GM18858 (cell line): Measurements from ENCODE around the gene RILPL2.
"Not testable (repeated sequence)": the region's sequence is repeated elsewhere in the genome, so short reads cannot be mapped to it uniquely, and the experiment has no call there.

ENCODE experiments used
- ATAC-seq: cut with Tn5 transposase; IDR thresholded peaks from one replicate; pipeline ENCODE4 v1.9.1; 2021; ENCODE audit not compliant: unreplicated experiment

The RILPL2 gene

GRCh38 chr12:123450636-123451035 is 14.2 kb upstream of the RILPL2 start:
- no peak for ATAC-seq

DNA sequence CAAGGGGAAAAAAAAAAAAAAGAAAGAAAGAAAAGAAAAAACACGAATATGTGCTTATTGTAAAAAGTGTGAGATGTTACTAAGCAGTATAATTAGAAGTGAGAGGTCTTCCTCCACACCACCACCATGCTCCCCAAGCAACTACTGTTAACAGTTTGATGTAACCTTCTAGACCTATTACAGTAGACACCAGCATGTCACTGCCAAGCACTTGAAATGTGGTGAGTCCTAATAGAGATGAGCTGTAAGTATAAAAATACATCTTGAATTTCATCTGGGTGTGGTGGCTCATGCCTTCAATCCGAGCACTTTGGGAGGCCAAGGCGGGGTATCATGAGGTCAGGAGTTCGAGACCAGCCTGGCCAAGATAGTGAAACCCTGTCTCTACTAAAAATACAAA is 13.4 kb upstream of the RILPL2 start:
- no peak for ATAC-seq

DNA sequence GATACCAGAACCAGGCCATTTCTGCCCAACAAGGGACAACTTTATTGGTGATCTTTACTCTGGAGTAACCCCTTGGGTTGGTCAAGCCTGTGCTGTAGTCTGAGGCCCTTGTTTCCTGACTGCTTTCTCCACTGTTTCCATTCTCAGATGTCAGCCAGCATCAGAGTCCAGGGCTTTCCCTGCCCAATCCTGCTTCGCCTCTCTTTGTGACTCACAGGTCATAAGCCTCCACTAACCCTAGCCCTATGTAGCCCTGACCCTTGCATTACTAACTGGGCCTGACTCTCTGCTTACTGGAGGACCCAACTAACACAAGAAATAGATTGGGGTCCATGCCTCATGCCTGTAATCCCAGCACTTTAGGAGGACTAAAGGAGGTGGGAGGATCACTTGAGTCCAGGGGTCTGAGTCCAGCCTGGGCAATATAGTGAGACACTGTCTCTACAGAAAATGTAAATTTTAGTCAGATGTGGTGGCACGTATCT is 12.8 kb upstream of the RILPL2 start:
- ATAC-seq, result no peak

DNA sequence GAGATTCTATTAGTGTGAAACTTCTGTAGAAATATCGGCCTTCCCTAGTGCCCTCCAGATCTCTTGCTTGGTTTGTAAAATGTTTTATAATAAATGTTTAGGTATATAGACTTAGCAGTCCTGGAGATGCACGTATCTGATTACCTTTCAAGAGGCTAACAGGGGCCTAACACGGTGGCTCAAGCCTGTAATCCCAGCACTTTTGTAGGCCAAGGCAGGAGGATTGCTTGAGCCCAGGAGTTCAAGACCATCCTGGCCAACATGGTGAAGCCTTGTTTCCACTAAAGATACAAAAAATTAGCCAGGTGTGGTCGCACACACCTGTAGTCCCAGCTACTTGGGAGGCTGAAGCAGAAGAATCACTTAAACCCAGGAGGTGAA is 9.8 kb upstream of the RILPL2 start:
- no peak for ATAC-seq

GRCh38 chr12:123445388-123446332 is 9.2 kb upstream of the RILPL2 start:
- no peak for ATAC-seq

GRCh38 chr12:123444092-123445026 is 7.9 kb upstream of the RILPL2 start:
- ATAC-seq, result no peak

GRCh38 chr12:123442774-123443173 is 6.3 kb upstream of the RILPL2 start:
- no peak for ATAC-seq

DNA sequence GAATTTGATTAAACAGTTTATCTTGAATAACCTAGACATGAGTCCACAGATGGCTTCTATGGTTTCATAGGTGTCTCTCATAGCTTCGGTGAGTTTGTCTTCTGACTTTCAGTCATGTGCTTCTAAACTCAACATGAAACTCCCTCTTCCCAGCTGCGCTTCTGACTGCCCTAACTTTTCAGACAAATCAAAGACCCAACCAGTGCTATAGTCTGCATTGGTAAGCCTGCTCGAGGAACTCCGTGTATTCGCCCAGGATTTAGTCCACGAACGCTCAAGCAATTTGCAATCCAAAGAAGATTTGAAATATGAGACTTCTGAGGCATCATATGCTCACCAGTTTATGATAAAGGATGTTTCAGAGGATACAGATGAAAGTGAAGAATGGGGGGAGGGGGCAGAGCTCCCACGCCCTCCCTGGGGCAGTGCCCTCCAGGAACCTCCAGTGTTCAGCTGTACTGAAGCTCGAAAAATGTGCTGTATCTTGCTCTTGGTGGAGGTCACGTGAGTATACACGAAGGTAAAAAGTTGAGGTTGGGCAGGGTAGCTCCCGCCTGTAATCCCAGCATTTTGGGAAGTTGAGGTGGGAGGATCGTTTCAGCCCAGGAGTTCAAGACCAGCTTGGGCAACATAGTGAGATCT is 5.2 kb upstream of the RILPL2 start:
- peak; percentile 64 for ATAC-seq

DNA sequence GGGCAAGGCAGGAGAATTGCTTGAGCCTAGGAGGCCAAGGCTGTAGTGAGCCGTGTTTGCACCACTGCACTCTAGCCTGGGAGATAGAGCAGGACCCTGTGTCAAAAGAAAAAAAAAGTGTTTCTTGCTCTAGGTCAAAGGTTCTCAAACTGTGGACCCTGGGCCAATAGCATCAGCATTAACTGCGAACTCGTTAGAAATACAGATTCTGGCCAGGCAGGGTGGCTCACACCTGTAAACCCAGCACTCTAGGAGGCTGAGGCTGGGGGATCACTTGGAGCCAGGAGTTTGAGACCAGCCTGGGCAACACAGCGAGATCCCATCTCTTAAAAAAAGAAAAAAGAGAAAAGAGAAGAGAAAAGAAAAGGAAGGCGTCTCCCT is 858 bp downstream of the RILPL2 start:
- ATAC-seq, result no peak

DNA sequence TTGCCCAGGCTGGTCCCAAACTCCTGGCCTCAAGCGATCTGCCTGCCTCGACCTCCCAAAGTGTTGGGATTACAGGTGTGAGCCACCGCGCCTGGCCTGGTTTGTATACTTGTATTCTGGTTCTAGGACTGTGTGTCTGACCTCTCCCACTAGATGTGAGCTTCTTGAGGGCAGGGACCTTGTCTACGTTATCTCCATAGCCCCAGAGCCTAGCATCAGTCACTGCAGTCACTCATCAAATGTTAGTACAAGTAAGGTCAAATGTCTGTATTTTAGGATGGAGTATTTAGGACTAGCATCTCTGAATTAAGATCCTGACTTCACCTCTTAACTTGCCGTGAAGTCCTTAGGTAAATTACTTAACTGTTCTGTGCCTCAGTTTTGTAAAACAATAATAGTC is 2.9 kb downstream of the RILPL2 start:
- no peak for ATAC-seq

DNA sequence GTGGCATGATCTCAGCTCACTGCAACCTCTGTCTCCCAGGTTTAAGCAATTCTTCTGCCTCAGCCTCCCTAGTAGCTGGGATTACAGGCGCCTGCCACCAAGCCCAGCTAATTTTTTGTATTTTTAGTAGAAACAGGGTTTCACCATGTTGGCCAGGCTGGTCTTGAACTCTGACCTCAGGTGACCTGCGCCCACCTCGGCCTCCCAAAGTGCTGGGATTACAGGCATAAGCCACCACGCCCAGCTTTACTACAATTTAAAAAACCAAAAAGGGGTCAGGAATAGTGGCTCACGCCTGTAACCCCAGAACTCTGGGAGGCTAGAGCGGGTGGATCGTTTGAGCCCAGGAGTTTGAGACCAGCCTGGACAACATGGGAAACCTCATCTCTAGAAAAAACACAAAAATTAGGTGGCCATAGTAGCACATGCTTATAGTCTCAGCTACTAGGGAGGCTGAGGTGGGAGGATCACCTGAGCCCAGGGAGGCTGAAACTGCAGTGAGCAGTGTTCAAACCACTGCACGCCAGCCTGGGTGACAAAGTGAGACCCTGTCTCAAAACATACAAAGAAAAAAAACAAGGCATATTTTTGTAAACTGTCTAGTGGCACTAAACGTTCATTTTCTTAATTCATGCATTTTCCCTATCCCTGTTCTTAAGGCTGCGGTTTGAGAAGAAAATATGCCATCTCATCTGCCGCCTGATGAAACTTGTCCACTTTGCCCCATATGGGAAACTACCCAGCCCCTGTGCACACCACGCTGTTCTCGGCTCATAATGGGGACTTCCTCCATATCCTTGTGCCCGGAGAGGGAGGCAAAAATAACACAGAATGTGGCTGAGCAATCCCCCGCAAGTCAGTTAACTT is 4.3 kb downstream of the RILPL2 start:
- not testable (repeated sequence) for ATAC-seq

DNA sequence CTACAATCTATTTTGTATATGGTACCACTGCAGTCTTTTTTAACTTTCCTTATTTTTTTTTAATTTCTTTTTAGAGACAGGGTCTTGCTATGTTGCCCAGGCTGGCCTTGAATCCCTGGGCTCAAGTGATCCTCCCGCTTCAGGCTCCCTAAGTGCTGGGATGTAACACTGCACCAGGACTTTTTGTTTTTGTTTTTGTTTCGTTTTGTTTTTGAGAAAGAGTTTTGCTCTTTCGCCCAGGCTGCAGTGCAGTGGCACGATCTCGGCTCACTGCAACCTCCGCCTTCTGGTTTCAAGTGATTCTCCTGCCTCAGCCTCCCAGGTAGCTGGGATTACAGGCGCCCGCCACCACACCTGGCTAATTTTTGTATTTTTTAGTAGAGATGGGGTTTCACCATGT is 7.4 kb downstream of the RILPL2 start:
- ATAC-seq, result not testable (repeated sequence)

GRCh38 chr12:123428591-123428990 is 7.9 kb downstream of the RILPL2 start:
- ATAC-seq, result no peak

DNA sequence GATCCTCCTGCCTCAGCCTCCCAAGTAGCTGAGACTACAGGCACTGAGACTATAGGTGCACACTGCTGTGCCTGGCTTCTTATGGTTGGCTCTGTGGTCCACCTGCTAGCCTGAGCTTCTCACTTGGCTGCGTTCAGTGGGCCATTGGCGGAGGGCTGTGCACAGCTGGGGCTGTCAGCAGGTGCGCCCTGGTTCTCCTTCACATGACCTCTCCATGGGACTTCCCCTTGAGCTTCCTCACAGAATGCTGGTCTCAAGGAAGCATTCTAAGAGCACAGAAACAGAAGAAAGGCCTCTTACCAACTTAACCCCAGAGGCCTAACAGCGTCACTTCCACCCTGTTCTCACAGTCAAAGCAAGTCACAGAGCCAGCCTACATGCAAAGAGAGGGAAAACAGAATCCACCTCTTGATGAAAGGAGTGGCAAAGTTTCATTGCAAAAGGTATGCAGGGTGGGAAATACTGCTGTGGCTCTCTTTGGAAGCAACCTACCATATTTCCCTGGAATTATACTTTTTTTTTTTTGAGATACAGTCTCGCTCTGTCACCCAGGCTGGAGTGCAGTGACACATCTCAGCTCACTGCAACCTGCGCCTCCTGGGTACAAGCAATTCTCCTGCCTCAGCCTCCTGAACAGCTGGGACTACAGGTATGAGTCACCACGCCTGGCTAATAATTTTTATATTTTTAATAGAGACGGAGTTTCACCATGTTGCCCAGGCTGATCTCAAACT is 9.3 kb downstream of the RILPL2 start:
- peak; percentile 84 for ATAC-seq

- no peak for ATAC-seq
Observed at GRCh38 chr12:123421314-123421713, 15.2 kb downstream of the RILPL2 start.

- no peak for ATAC-seq
Observed at GRCh38 chr12:123410041-123410412, 26.5 kb downstream of the RILPL2 start.

DNA sequence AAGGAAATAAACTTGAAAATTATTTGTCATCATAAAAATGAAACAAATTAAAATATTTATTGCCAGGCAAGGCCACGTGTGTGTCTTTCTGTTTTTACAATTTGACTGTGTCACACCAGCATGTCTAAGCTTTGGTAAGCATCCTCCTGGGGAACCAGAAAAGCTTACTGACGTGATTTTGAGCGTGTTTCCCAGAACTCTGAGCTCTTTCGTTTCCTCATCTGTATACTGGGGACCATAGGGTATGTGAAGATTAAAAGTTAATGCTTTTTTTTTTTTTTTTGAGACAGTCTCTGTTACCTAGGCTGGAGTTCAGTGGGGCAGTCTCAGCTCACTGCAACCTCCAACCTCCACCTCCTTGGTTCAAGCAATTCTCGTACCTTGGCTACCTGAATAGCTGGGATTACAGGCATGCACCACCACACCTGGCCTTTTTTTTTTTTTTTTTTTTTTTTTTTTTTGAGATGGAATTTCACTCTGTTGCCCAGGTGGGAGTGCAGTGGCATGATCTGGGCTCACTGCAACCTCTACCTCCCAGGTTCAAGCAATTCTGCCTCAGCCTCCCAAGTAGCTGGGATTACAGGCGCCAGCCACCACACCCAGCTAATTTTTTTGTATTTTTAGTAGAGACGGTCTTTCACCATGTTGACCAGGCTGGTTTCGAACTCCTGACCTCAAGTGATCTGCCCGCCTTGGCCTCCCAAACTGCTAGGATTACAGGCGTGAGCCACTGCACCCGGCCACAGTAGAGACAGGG is 27.0 kb downstream of the RILPL2 start:
- ATAC-seq, result not testable (repeated sequence)

GRCh38 chr12:123408619-123409018 is 27.9 kb downstream of the RILPL2 start:
- not testable (repeated sequence) for ATAC-seq

GRCh38 chr12:123407934-123408333 is 28.6 kb downstream of the RILPL2 start:
- ATAC-seq, result not testable (repeated sequence)
